GM19239 (cell line): ENCODE data around the gene PRRG2.
"Not testable (repeated sequence)": the region's sequence is repeated elsewhere in the genome, so short reads cannot be mapped to it uniquely, and the experiment has no call there.

Experiments
- DNase-seq: peaks from one replicate; pipeline ENCODE4 v3.0.0; 2011; ENCODE audit warnings: low spot score; ENCODE audit not compliant: insufficient read length
- FAIRE-seq: peaks from 2 replicates; lab custom pipeline; 2011; peaks lifted over from hg19 to GRCh38; lab: Jason Lieb, UNC

PRRG2 gene

GRCh38 chr19:49599378-49600295 is 18.5 kb downstream of the PRRG2 start:
- FAIRE-seq = no peak

GRCh38 chr19:49601482-49602038 is 20.4 kb downstream of the PRRG2 start:
- DNase-seq (no peak), FAIRE-seq (no peak)

More at GRCh38 chr19:49599378-49600295, 18.5 kb downstream of the PRRG2 start:
- no peak for DNase-seq

GRCh38 chr19:49602806-49603205 is 21.7 kb downstream of the PRRG2 start:
- FAIRE-seq (no peak), DNase-seq (no peak)

- FAIRE-seq (no peak), DNase-seq (no peak)
These were observed 24.5 kb downstream of the PRRG2 start for GRCh38 chr19:49605605-49606004.

- FAIRE-seq (no peak), DNase-seq (no peak)
These were observed 28.5 kb downstream of the PRRG2 start for GRCh38 chr19:49609499-49610092.

- DNase-seq (no peak), FAIRE-seq (no peak)
These were observed 32.3 kb downstream of the PRRG2 start for GRCh38 chr19:49613374-49613773.

- no peak for DNase-seq
- FAIRE-seq = no peak
These were observed 33.1 kb downstream of the PRRG2 start for GRCh38 chr19:49614096-49614833.

GRCh38 chr19:49615861-49616260 is 34.7 kb downstream of the PRRG2 start:
- DNase-seq (no peak), FAIRE-seq (no peak)

GRCh38 chr19:49616532-49616931 is 35.4 kb downstream of the PRRG2 start:
- no peak for DNase-seq
- no peak for FAIRE-seq

GRCh38 chr19:49616945-49617344 is 35.8 kb downstream of the PRRG2 start:
- no peak for DNase-seq

GRCh38 chr19:49617860-49618259 is 36.7 kb downstream of the PRRG2 start:
- FAIRE-seq, DNase-seq: not testable (repeated sequence)

More at GRCh38 chr19:49616945-49617344, 35.8 kb downstream of the PRRG2 start:
- no peak for FAIRE-seq

- FAIRE-seq = no peak
These were observed 44.1 kb downstream of the PRRG2 start for GRCh38 chr19:49624967-49625910.

GRCh38 chr19:49626226-49626625 is 45.1 kb downstream of the PRRG2 start:
- no peak for FAIRE-seq
- DNase-seq = no peak

More at GRCh38 chr19:49624967-49625910, 44.1 kb downstream of the PRRG2 start:
- no peak for DNase-seq

GRCh38 chr19:49629659-49630058 is 48.5 kb downstream of the PRRG2 start:
- no peak for DNase-seq
- no peak for FAIRE-seq

- FAIRE-seq = no peak
- no peak for DNase-seq
These were observed 50.0 kb downstream of the PRRG2 start for GRCh38 chr19:49631014-49631588.

- FAIRE-seq = no peak
- no peak for DNase-seq
These were observed 50.6 kb downstream of the PRRG2 start for GRCh38 chr19:49631610-49632192.

- FAIRE-seq (no peak), DNase-seq (no peak)
These were observed 51.5 kb downstream of the PRRG2 start for GRCh38 chr19:49632576-49632975.

GRCh38 chr19:49633273-49633672 is 52.2 kb downstream of the PRRG2 start:
- not testable (repeated sequence) for DNase-seq, FAIRE-seq
